ENCODE measurements around the gene AIF1. TPM values are rescaled to one million over a fixed set of nuclear protein-coding genes. Genes with fewer than 3 reads are reported as not detected.

The AIF1 gene
- total RNA-seq, 2 experiments from 2014 or later: 16.3 to 22.0 TPM

- Histone ChIP-seq H4K20me1 (ENCODE audit: insufficient read depth, low read length) (0 out of 2 replicates have a peak, but pooled peaks cover 2% of the 10 kb centered on the region), H2AFZ (ENCODE audit: low read length) (no peak overlapping the region), H3K9me2 (ENCODE audit: insufficient read depth, low read length) (no peaks in the 10 kb centered on the region), H3K9me3 (ENCODE audit: low read length) (no peaks in the 10 kb centered on the region), H3K36me3 (ENCODE audit: insufficient read depth, low read length) (peaks cover 34% of the 10 kb centered on the region), H3K79me2 (ENCODE audit: insufficient read depth, low read depth, low read length) (peaks cover 38% of the 10 kb centered on the region), H3K27ac (ENCODE audit: low read depth, low read length, poor library complexity, severe bottlenecking) (peak overlapping the region; percentile 43), H3K4me3 (ENCODE audit: low read depth, low read length, poor library complexity, severe bottlenecking) (peak overlapping the region; percentile 75), H3K4me2 (ENCODE audit: low read length) (peak overlapping the region; percentile 97), H3K4me1 (ENCODE audit: insufficient read depth, low read length, poor library complexity, severe bottlenecking) (peaks cover 55% of the 10 kb centered on the region)
- POLR2A ChIA-PET: interaction anchor here (0.6 to 1.9 kb wide), 6 partner anchors 9 to 223 kb away, joined by 3 to 8 read pairs (median 4); partner anchors contain the start of genes BAG6 and LSM2
- no peak for TF ChIP-seq EZH2phosphoT487 (IDR thresholded peaks at IDR 0.05; ENCODE audit: borderline replicate concordance, low read depth, low read length)
- 0 out of 2 replicates have a peak, but pooled peaks have one; percentile 12 for TF ChIP-seq CTCF (conservative IDR thresholded peaks at IDR 0.05; ENCODE audit: low read length)
- intact Hi-C loops (cut with micrococcal nuclease; ENCODE audit: unreplicated experiment): no loop called here
- CTCF ChIA-PET (ENCODE audit: unreplicated experiment): no interaction called here
- BruUV-seq (replicated peaks): no TSS peak
- no peak for DNase-seq (ENCODE audit: low spot score)
Measured at GRCh38 chr6:31661262-31662123, 46.5 kb downstream of the AIF1 start.

GRCh38 chr6:31662124-31662723, 47.2 kb downstream of the AIF1 start:
- Histone ChIP-seq H3K9me2 (ENCODE audit: insufficient read depth, low read length) (no peaks in the 10 kb centered on the region), H3K36me3 (ENCODE audit: insufficient read depth, low read length) (peaks cover 40% of the 10 kb centered on the region), H3K79me2 (ENCODE audit: insufficient read depth, low read depth, low read length) (peaks cover 45% of the 10 kb centered on the region), H3K4me2 (ENCODE audit: low read length) (peak overlapping the region; percentile 97), H2AFZ (ENCODE audit: low read length) (no peak overlapping the region), H3K4me3 (ENCODE audit: low read depth, low read length, poor library complexity, severe bottlenecking) (no peak overlapping the region), H3K4me1 (ENCODE audit: insufficient read depth, low read length, poor library complexity, severe bottlenecking) (peaks cover 62% of the 10 kb centered on the region), H3K9me3 (ENCODE audit: low read length) (no peaks in the 10 kb centered on the region), H3K27ac (ENCODE audit: low read depth, low read length, poor library complexity, severe bottlenecking) (peak overlapping the region; percentile 19), H4K20me1 (ENCODE audit: insufficient read depth, low read length) (0 out of 2 replicates have a peak, but pooled peaks cover 3% of the 10 kb centered on the region)
- ChIA-PET CTCF (ENCODE audit: unreplicated experiment) (no interaction called here), POLR2A (interaction anchor here (0.6 to 2.0 kb wide), 6 partner anchors 9 to 309 kb away, joined by 3 to 10 read pairs (median 4); partner anchors contain the start of genes BAG6 and HSPA1B)
- TF ChIP-seq EZH2phosphoT487 (IDR thresholded peaks at IDR 0.05; ENCODE audit: borderline replicate concordance, low read depth, low read length) (no peak), CTCF (conservative IDR thresholded peaks at IDR 0.05; ENCODE audit: low read length) (no peak)
- BruUV-seq (replicated peaks): no TSS peak
- intact Hi-C loops (cut with micrococcal nuclease; ENCODE audit: unreplicated experiment): no loop called here
- no peak for DNase-seq (ENCODE audit: low spot score)

All from OCI-LY7 (cell line).